GM21723 (cell line): ENCODE measurements around the gene ARAP1.

Source experiments
- ATAC-seq: cut with Tn5 transposase; IDR thresholded peaks from one replicate; pipeline ENCODE4 v1.9.1; 2021; ENCODE audit warnings: mild to moderate bottlenecking, moderate library complexity; ENCODE audit not compliant: unreplicated experiment

Gene ARAP1

GRCh38 chr11:72685560-72686480, 66.4 kb downstream of the ARAP1 start:
- ATAC-seq: no peak

GRCh38 chr11:72684236-72684912, 67.8 kb downstream of the ARAP1 start:
- peak; percentile 46 for ATAC-seq

GRCh38 chr11:72683782-72684200, 68.4 kb downstream of the ARAP1 start:
- ATAC-seq: no peak

DNA sequence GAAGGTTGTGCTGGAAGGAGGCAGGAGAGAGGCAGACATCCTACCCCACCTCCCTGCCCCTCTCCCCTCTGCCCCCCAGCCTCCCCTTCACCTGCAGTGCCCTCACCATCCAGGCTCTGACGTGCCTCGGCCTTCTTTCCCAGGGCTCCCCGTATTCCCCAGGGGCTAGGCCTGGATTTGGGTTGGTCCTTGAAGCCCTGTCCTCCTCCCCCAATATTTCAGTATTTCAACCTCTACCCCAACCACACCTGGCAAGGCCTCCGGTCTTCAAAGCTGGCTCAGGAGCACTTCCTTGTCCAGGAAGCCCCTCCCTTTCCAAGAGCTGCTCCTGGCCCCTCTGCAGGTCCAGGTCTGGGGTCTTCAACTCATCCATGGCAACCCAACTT, 69.4 kb downstream of the ARAP1 start:
- no peak for ATAC-seq

- no peak for ATAC-seq
These were observed 69.9 kb downstream of the ARAP1 start for GRCh38 chr11:72682238-72682857.

DNA sequence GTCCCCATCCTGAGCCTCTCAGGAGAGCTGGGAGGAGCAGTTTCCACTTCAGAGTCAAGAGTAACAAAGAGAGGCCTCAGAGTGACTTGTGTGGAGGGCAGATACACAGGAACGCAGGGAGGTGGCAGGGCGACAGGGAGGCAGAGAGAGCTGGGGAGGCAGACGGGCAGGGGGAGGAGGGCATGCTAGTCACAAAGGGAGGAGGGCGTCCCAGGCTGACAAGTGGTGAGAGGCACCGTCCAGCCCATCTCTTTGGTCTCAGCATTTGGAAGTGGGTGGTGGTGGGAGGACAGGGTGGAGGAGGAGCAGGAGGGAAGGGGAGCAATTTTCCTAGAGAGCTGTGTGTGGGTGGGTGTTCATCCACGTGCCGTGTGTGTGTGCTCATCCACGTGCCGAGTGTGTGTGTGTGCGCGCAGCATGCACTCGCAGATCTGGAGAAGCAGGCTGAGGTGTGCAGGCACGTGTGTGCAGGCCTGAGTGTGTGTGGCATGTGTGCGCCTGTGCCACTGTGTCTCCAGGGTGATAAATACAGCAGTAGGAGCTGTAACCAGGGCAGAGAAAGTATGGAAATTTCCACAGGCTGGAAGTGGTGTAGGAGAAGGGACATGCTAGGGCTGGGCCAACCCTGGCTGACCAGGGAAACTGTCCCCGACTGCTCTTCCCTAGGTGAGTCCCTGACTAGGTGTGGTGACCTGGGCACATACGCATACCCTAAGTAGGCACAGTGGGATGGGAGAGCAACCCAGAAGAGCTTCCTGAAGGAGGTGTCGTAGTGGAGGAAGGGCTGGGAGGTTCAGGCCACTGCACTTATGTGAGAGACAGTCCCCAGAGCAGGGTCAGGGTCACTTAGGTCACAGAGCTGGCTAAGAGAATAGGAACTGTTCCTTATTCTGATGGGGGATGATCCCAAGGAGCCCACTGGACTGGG, 70.7 kb downstream of the ARAP1 start:
- no peak for ATAC-seq

- no peak for ATAC-seq
These were observed 71.5 kb downstream of the ARAP1 start for GRCh38 chr11:72680624-72681158.

GRCh38 chr11:72679869-72680268, 72.3 kb downstream of the ARAP1 start:
- ATAC-seq: no peak

- ATAC-seq: no peak
These were observed 73.7 kb downstream of the ARAP1 start for GRCh38 chr11:72678524-72678923.

- no peak for ATAC-seq
These were observed 75.3 kb downstream of the ARAP1 start for GRCh38 chr11:72676861-72677341.

DNA sequence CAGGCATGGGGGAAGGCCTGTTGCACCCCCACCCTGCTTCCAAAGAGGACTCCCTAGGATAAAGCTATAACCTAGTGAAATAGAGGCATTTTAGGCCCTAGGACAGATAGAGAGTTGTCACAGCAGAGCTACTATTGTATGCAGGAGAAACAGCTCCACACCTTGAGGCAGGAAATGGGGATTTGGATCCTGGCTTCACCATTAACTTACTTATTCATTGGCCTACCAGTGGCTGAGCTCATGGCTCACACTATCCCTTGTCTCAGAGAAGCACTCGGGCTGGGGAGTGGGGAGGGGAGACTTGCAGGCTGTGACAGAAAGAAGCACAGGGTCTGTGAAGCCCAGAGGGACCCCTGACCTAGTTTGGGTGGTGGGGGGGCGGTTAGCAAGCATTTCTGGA, 77.0 kb downstream of the ARAP1 start:
- ATAC-seq: no peak

GRCh38 chr11:72673943-72674828, 78.0 kb downstream of the ARAP1 start, which contains the start of gene PDE2A:
PDE2A (minus strand) TSS chr11:72674422; CDS start chr11:72674207, 215 bp downstream.
- no peak for ATAC-seq

DNA sequence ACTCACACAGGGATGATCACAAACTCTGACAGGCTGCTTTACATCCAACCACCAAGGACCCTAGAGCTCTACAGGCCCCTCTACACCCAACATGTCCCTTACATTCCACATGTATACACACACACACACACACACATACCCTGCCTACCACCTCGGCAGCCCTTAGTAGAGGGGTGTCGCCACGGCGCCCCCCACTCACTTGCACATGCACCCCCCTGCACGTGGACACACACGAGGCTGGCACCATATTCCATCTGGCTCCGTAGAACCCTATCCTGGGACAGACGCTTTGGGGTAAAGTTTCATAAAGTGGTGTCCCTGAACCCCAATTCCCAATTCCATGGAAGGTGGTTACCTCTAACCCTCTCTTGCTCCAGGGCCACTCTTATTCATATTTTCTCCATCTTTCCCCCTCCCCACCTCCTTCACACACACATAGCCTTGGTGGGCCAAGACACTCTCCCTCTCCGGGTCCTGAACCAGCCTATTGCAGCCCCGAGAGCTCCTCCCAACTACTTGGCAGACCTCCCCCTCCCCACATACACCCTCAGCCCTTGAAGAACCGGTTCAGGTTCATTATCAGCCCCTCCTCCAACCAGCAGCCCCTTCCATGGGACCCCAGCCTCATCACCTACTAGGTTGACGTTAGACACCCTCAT, 78.8 kb downstream of the ARAP1 start:
- ATAC-seq: no peak

GRCh38 chr11:72672597-72673238, 79.5 kb downstream of the ARAP1 start:
- ATAC-seq: no peak

GRCh38 chr11:72671152-72672099, 80.8 kb downstream of the ARAP1 start:
- ATAC-seq: no peak

GRCh38 chr11:72670041-72670440, 82.2 kb downstream of the ARAP1 start:
- no peak for ATAC-seq

DNA sequence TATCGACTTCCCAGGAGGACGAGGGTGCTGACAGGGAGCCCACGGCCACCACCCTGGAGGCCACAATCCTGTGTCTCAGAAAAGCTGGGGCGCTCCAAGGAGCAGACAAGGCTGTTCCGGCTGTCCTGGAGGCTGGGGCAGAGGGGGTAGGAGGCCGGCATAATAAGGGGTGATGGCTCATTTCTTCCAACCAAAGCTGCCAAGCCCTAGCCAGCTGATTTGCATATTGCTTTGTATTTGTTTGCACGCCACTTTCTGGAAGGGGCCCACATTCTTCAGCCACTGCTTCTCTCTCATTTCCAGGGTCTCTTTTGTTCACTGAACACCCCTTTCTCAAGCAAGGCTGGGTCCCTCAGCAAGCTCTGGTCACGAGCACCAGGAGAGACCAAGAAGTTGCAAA, 82.7 kb downstream of the ARAP1 start:
- ATAC-seq: no peak
